GM18519 (cell line): ENCODE measurements around the gene AGTRAP.

Experiments
- ATAC-seq: cut with Tn5 transposase; IDR thresholded peaks from one replicate; pipeline ENCODE4 v1.9.1; 2021; ENCODE audit warnings: mild to moderate bottlenecking, moderate library complexity; ENCODE audit not compliant: unreplicated experiment, low FRiP score

The AGTRAP gene

GRCh38 chr1:11795238-11795890 is 59.4 kb downstream of the AGTRAP start:
- ATAC-seq, result no peak

GRCh38 chr1:11796036-11796828 is 60.3 kb downstream of the AGTRAP start:
- ATAC-seq, result no peak

DNA sequence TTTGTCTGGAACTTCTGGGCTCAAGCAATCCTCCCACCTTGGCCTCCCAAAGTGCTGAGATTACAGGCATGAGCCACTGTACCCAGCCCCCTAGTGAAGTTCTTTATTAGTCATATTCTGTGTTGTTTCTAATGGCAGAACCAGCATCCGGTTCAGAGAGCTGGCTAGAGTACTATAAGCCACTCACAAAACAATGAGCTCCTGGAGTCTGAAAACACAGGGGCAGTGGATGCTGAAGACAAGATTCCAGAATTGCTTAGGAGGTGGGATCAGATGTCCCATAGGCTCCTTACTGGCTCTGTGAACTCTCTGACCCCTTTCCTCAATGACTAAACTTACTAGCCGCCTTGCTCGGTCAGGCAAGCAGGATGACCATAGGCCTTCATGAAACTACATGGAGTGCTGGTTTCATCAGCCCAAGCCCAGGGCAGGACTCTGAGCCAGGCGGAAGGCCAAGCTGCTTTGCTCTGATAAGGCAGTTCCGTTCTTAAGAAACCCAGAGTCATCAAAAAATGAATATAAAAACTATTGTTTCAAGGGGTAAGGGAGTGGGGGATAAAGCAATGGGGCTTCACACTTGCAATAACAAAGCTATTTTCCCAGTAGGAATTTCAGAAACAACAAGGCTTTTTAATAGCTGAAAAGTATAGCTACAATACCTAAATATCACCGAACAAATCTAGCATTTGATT is 61.7 kb downstream of the AGTRAP start:
- no peak for ATAC-seq

GRCh38 chr1:11799099-11799498 is 63.2 kb downstream of the AGTRAP start:
- no peak for ATAC-seq

DNA sequence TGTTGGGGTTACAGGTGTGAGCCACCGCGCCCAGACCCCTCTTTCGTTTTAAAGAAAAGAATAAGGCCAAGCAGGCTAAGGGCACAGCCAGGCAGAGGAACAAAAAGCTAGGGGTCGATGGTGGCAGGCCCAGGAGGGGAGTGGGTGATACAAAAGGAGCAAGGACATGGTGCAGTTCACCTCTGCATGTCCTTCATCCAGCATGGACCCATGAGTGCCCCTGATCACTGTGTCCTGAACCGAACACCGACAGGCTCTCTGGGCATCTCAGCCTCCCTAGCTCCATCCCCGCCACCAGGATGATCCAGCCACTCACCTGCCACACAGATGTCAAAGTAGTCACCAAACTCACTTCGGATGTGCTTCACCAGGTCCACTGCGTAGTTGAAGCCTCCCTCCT is 64.0 kb downstream of the AGTRAP start:
- no peak for ATAC-seq

- no peak for ATAC-seq
Observed at GRCh38 chr1:11800391-11800755, 64.4 kb downstream of the AGTRAP start.
